ENCODE measurements around the gene LONRF2.

DNA sequence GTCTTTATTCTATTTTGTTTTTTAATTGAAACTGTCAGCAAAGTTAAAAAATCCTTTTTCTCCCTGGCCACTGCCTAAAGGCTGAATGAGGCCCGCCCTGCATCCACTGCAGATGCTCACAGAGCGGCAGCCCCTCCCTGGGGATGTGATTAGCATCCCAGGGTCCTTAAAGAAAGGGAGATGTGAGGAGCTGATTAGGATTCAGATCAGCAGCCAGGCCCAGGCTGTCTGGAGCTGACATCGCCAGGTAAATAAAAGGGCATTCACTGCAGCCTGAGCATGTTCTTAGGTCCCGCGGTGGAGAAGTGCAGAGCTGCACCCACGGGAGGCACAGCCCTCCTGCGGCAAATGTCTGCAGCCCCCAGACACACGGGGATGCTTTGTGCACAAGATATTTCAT lies 83.8 kb downstream of the LONRF2 start:
- TF ChIP-seq, protein P1, sequence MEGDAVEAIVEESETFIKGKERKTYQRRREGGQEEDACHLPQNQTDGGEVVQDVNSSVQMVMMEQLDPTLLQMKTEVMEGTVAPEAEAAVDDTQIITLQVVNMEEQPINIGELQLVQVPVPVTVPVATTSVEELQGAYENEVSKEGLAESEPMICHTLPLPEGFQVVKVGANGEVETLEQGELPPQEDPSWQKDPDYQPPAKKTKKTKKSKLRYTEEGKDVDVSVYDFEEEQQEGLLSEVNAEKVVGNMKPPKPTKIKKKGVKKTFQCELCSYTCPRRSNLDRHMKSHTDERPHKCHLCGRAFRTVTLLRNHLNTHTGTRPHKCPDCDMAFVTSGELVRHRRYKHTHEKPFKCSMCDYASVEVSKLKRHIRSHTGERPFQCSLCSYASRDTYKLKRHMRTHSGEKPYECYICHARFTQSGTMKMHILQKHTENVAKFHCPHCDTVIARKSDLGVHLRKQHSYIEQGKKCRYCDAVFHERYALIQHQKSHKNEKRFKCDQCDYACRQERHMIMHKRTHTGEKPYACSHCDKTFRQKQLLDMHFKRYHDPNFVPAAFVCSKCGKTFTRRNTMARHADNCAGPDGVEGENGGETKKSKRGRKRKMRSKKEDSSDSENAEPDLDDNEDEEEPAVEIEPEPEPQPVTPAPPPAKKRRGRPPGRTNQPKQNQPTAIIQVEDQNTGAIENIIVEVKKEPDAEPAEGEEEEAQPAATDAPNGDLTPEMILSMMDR (IDR thresholded peaks at IDR 0.05; ENCODE audit: low read depth, low read length), result no peak
- TF ChIP-seq EZH2phosphoT487 (IDR thresholded peaks at IDR 0.05; ENCODE audit: low read depth), result no peak

Measured in OCI-LY3 (cell line).